GM15510 (cell line): Measurements from ENCODE around the gene DHX8.

Source experiments
- POLR2A ChIP-seq: IDR thresholded peaks from 3 replicates; pipeline ENCODE4 v1.6.1; 2011; ENCODE audit warnings: borderline replicate concordance; ENCODE audit not compliant: insufficient read length; ENCODE audit errors: extremely low read depth

DHX8 gene

GRCh38 chr17:43550754-43551153 lies 67.0 kb downstream of the DHX8 start:
- TF ChIP-seq POLR2A, result no peak

- TF ChIP-seq POLR2A, result no peak
These were observed 68.6 kb downstream of the DHX8 start for GRCh38 chr17:43552229-43552837.

- no peak for TF ChIP-seq POLR2A
These were observed 69.8 kb downstream of the DHX8 start for GRCh38 chr17:43553573-43553972.

- TF ChIP-seq POLR2A, result no peak
These were observed 71.1 kb downstream of the DHX8 start for GRCh38 chr17:43554857-43555256.

GRCh38 chr17:43556292-43556691 lies 72.5 kb downstream of the DHX8 start:
- TF ChIP-seq POLR2A, result no peak

- no peak for TF ChIP-seq POLR2A
These were observed 75.0 kb downstream of the DHX8 start for GRCh38 chr17:43558805-43559160.

- TF ChIP-seq POLR2A, result no peak
These were observed 75.5 kb downstream of the DHX8 start for GRCh38 chr17:43559161-43559816.

- TF ChIP-seq POLR2A, result no peak
These were observed 77.0 kb downstream of the DHX8 start for GRCh38 chr17:43560461-43561427.

GRCh38 chr17:43562679-43563599 lies 79.2 kb downstream of the DHX8 start:
- no peak for TF ChIP-seq POLR2A

- TF ChIP-seq POLR2A, result no peak
These were observed 80.1 kb downstream of the DHX8 start for GRCh38 chr17:43563600-43564594.

- TF ChIP-seq POLR2A, result no peak
These were observed 84.8 kb downstream of the DHX8 start for GRCh38 chr17:43568506-43569082.

- TF ChIP-seq POLR2A, result no peak
These were observed 86.7 kb downstream of the DHX8 start for GRCh38 chr17:43570518-43570928.

- no peak for TF ChIP-seq POLR2A
These were observed 88.7 kb downstream of the DHX8 start for GRCh38 chr17:43572368-43572980.
